Motor neuron (in vitro differentiated cells): ENCODE data around the gene CCDC136. TPM values are rescaled to one million over a fixed set of nuclear protein-coding genes. Genes with fewer than 3 reads are reported as not detected.
A peak's percentile ranks its signal among the peaks of the same experiment; 100 is the strongest.

Experiments used
- ATAC-seq, 8 experiments: fragments of 200-7000 bp; cut with Tn5 transposase; replicated peaks in 6 of 8; 2 replicates each; pipeline ENCODE4 v1.8.0; 2021; ENCODE audit warnings: mild to moderate bottlenecking in 8 of 8, moderate library complexity in 8 of 8
- H3K27ac ChIP-seq, 2 donors: fragments of 250-450 bp; sonication (Bioruptor Pico); 2 replicates each; pipeline ENCODE4 v1.9.0; 2021; ENCODE audit warnings: antibody characterized with exemption in 2 of 2, mild to moderate bottlenecking in 2 of 2, moderate library complexity in 1 of 2
- H3K4me1 ChIP-seq, 2 donors: fragments of 250-450 bp; sonication (Bioruptor Pico); replicated peaks in 1 of 2; 2 replicates each; pipeline ENCODE4 v1.6.1; 2021; ENCODE audit warnings: antibody characterized with exemption in 2 of 2, mild to moderate bottlenecking in 2 of 2, moderate library complexity in 1 of 2
- H3K4me3 ChIP-seq, 5 donors: fragments of 250-450 bp; sonication (Bioruptor Pico); 2 replicates each; pipeline ENCODE4 v1.9.0; 2021; ENCODE audit warnings: antibody characterized with exemption in 5 of 5, mild to moderate bottlenecking in 5 of 5, moderate library complexity in 4 of 5
- WGBS, 10 experiments: fragments of 450-650 bp; shearing (Covaris generic); methylation state at CpG; one replicate each; pipeline ENCODE4 v1.0.0; 2022; 5-methylcytosine and 5-hydroxymethylcytosine counted together
- in situ Hi-C, 9 experiments: fragments of 400-800 bp; cut with MboI; loops; one replicate each; pipeline ENCODE4 v1.15.0; 2021; ENCODE audit warnings: low sequenced_read_pairs in 9 of 9, low pct_unique_long_range_greater_than_20kb in 2 of 9; ENCODE audit not compliant: unreplicated experiment in 9 of 9
- total RNA-seq, 8 experiments: library from RNA; unstranded; fragments of 300-600 nt; gene quantifications; 2 replicates each; pipeline versions ENCODE4 v1.2.3 to v1.2.4, GENCODE V29; 2022

CCDC136 gene
- total RNA-seq, 8 experiments from 2014 or later, result 3.7 to 99.4 (median 23.1) TPM

GRCh38 chr7:128848289-128849155, 56.8 kb downstream of the CCDC136 start:
- H3K27ac ChIP-seq, result no peak overlapping the region
- WGBS, 10 experiments, result 80 to 91% methylated on average over 1 to 7 of the region's 31 CpGs; no CpG with 5 or more reads in 8 of the 10 experiments
- peak in 4 of 8 experiments; percentile 5 to 13 (median 9) for ATAC-seq
- no peaks in the 10 kb centered on the region for H3K4me1 ChIP-seq
- no peak overlapping the region for H3K4me3 ChIP-seq
- in situ Hi-C loops, result no loop called here

GRCh38 chr7:128849156-128849515, 57.4 kb downstream of the CCDC136 start:
- H3K4me1 ChIP-seq, result no peaks in the 10 kb centered on the region
- 81 to 94% methylated on average over 3 to 6 of the region's 16 CpGs; no CpG with 5 or more reads in 8 of the 10 experiments for WGBS, 10 experiments
- in situ Hi-C loops, result no loop called here

GRCh38 chr7:128849804-128850490, 58.2 kb downstream of the CCDC136 start:
- Histone ChIP-seq H3K27ac (no peak overlapping the region), H3K4me3 (no peak overlapping the region), H3K4me1 (no peaks in the 10 kb centered on the region)
- no peak for ATAC-seq
- 80 to 100% (median 91%) methylated on average over 1 to 3 of the region's 18 CpGs; no CpG with 5 or more reads in 6 of the 10 experiments for WGBS, 10 experiments
- in situ Hi-C loops, result no loop called here

More at GRCh38 chr7:128849156-128849515, 57.4 kb downstream of the CCDC136 start:
- no peak for ATAC-seq
- Histone ChIP-seq H3K4me3 (no peak overlapping the region), H3K27ac (no peak overlapping the region)

DNA sequence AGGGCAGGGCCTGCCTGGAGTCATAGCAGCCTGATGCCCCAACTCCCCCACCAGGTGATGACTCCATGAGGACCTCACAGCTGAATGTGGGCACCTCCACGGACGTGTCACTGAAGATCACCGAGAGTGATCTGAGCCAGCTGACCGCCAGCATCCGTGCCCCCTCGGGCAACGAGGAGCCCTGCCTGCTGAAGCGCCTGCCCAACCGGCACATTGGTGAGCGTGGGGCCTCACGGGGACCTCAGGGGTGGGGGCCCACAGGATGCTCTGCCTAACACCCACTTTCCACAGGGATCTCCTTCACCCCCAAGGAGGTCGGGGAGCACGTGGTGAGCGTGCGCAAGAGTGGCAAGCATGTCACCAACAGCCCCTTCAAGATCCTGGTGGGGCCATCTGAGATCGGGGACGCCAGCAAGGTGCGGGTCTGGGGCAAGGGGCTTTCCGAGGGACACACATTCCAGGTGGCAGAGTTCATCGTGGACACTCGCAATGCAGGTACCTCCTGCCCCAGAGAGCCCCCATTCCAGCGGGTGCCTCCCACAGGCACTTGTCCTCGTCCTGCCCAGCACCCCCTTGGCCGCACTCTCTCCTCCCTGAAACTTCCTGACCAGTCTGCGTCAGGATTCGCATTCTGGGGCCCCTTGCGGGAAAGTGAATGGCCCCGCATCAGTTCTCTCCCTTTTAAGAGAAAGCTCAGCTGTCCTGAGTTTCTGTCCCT, 60.9 kb downstream of the CCDC136 start:
- in situ Hi-C loops, result no loop called here
- no peak for ATAC-seq
- WGBS, 10 experiments, result 80 to 100% (median 94%) methylated on average over 1 to 5 of the region's 28 CpGs; no CpG with 5 or more reads in 6 of the 10 experiments
- Histone ChIP-seq H3K4me3 (no peak overlapping the region), H3K27ac (no peak overlapping the region), H3K4me1 (no peaks in the 10 kb centered on the region)

- ATAC-seq, result no peak
- H3K27ac ChIP-seq, result no peak overlapping the region
- WGBS, 10 experiments, result 80 to 100% (median 95%) methylated on average over 1 to 8 of the region's 23 CpGs; no CpG with 5 or more reads in 7 of the 10 experiments
- H3K4me3 ChIP-seq, result no peak overlapping the region
- H3K4me1 ChIP-seq, result no peaks in the 10 kb centered on the region
- in situ Hi-C loops, result no loop called here
Measured at GRCh38 chr7:128853799-128854198, 62.0 kb downstream of the CCDC136 start.

GRCh38 chr7:128854396-128854795, 62.6 kb downstream of the CCDC136 start:
- H3K4me3 ChIP-seq, result no peak overlapping the region
- in situ Hi-C loops, result no loop called here
- H3K4me1 ChIP-seq, result no peaks in the 10 kb centered on the region
- 80 to 93% (median 88%) methylated on average over 1 to 7 of the region's 21 CpGs; no CpG with 5 or more reads in 6 of the 10 experiments for WGBS, 10 experiments
- no peak overlapping the region for H3K27ac ChIP-seq
- ATAC-seq, result no peak

DNA sequence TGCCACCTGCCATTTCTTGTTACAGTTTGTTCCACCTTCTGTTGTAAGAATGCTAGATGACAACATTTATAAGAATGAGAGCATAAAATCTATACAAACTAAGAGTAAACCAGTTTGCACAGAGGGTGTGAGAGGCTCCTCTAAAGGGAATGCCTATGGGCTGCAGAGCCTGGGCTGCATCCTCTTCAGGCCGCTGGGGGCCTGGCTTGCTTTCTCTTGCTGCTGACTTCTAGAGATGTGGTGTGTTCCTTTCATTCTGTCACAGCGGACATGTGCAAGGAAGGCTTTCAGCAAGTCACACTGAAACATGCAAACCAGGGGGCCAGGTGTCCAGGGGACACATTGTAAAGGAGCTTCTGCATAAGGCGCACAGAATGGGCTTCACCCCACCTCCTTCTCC, 63.8 kb downstream of the CCDC136 start:
- WGBS, 10 experiments, result 87 to 100% (median 95%) methylated on average over 1 to 3 of the region's 3 CpGs; no CpG with 5 or more reads in 6 of the 10 experiments
- no peak overlapping the region for H3K4me3 ChIP-seq
- H3K27ac ChIP-seq, result no peak overlapping the region
- H3K4me1 ChIP-seq, result no peaks in the 10 kb centered on the region
- no peak for ATAC-seq
- in situ Hi-C loops, result no loop called here

GRCh38 chr7:128856001-128856718, 64.4 kb downstream of the CCDC136 start:
- no peak overlapping the region for H3K27ac ChIP-seq
- in situ Hi-C loops, result no loop called here
- 80% methylated on average over 2 of the region's 17 CpGs; no CpG with 5 or more reads in 9 of the 10 experiments for WGBS, 10 experiments
- ATAC-seq, result no peak
- no peak overlapping the region for H3K4me3 ChIP-seq
- H3K4me1 ChIP-seq, result no peaks in the 10 kb centered on the region

DNA sequence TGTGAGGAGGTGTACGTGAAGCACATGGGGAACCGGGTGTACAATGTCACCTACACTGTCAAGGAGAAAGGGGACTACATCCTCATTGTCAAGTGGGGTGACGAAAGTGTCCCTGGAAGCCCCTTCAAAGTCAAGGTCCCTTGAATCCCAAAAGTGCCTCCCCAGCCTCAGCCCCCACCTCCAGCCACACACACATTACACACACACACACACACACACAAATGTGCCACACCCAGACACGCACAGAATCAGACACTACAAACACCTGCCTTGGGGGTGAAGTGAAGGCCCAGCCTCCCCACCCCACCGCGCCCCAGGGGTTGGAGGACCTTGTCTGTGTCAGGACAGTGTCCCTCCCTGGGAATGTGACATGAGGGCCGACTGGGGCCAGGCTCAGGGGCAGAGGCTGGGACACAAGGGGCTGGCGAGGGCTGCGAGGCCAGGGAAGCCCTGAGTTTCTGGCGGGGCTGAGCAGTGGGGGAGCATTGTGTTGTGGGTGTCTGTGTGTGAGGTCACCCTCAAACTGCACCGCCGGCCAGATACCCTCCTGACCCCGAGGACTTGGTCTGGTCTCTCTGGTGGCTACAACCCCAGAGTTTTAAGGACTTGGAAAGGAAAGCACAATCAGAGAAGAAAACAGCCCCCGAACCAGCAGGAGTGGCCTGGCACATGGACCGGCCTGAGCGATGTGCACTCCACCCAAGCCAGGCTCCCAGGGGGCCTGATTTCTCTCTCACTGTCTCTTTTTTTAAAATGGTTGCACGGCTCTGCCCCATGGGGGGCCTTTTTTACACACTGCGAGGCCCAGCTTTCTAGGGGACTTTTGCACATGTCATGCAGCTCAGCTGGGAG, 66.8 kb downstream of the CCDC136 start:
- ATAC-seq, result no peak
- in situ Hi-C loops, result no loop called here
- H3K27ac ChIP-seq, result no peak overlapping the region
- no peak overlapping the region for H3K4me3 ChIP-seq
- H3K4me1 ChIP-seq, result peaks cover under 1 to 4% of the 10 kb centered on the region in 2 donors
- 0 to 80% (median 50%) methylated on average over 1 to 5 of the region's 18 CpGs; no CpG with 5 or more reads in 3 of the 10 experiments for WGBS, 10 experiments

DNA sequence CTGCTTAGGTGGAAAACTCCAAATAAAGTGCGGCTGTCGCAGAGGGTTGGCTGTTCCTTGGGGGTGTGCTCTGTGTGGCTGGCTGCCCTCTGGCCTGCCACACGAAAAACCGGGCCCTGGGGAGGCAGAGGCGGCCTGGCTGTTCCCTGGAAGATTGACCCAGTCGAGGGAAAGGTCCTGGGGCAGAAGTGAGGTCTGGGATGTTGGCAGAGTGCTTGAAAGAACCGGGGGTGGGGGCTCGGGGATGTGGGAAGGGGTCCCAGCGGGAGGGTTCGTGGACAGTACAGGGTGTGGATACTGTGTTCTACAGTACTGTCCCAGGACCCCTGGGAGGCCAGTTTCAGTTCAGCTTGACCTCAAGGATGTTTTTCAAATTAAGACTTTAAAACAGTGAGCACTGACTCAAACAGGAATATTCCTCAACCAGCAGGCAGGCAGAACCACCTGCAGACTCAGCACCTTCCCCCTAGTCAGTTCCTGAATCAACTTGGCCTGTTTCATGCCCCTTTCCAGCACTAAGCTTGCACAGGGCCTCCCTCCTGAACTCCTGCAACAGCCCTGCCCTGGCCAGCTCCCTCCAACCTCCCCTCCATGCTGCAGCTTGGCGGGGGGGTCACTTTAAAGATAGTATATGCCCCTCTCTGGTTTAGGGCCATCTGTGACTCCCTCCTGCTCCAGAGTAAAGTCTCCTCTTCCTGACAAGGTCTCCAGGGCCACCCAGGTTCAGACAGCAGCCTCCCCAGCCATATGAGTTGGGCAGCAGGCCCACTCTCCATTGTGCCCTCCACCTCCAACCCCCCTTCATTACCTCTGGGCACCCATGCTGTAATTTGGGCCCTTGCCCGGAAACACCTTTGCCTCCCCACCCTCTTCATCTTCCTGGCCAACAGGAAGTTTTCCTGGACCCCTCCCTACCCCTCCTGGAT, 67.7 kb downstream of the CCDC136 start:
- 67 to 76% methylated on average over 1 to 3 of the region's 12 CpGs; no CpG with 5 or more reads in 8 of the 10 experiments for WGBS, 10 experiments
- in situ Hi-C loops, result no loop called here
- H3K4me1 ChIP-seq, result peaks cover 8 to 12% of the 10 kb centered on the region in 2 donors
- H3K27ac ChIP-seq, result no peak overlapping the region
- no peak overlapping the region for H3K4me3 ChIP-seq
- ATAC-seq, result no peak
